HepG2 (cell line): Measurements from ENCODE around the gene SCN7A. TPM values are rescaled to one million over a fixed set of nuclear protein-coding genes. Genes with fewer than 3 reads are reported as not detected.

Experiments
- CREBL2 ChIP-seq: sonication (generic); formaldehyde crosslinking; IDR thresholded peaks from 2 replicates; pipeline ENCODE4 v1.8.1; 2023; ENCODE audit warnings: missing genetic modification reagents, mild to moderate bottlenecking, borderline replicate concordance
- ELF3 ChIP-seq: IDR thresholded peaks from 2 replicates; pipeline ENCODE4 v1.6.1; 2016; ENCODE audit warnings: missing genetic modification reagents, missing compliant biosample characterization
- FLYWCH1 ChIP-seq: sonication (generic); formaldehyde crosslinking; IDR thresholded peaks from 2 replicates; pipeline ENCODE4 v1.8.1; 2023; ENCODE audit warnings: mild to moderate bottlenecking, missing genetic modification reagents
- FOXP1 ChIP-seq, 2 experiments: fragments of 450-650 bp in 1 of 2; IDR thresholded peaks; 2 replicates each; pipeline ENCODE4 v1.6.1; 2017 to 2018; ENCODE audit warnings: antibody characterized with exemption in 1 of 2
- FOXP4 ChIP-seq: sonication (generic); formaldehyde crosslinking; IDR thresholded peaks from 2 replicates; pipeline ENCODE4 v1.4.0; 2020; ENCODE audit warnings: missing genetic modification reagents
- GLMP ChIP-seq: sonication (generic); formaldehyde crosslinking; IDR thresholded peaks from 2 replicates; pipeline ENCODE4 v1.9.0; 2021; ENCODE audit warnings: missing genetic modification reagents, mild to moderate bottlenecking, borderline replicate concordance
- HCFC1 ChIP-seq: fragments of 150-350 bp; IDR thresholded peaks from 2 replicates; pipeline ENCODE4 v1.6.1; 2014; ENCODE audit warnings: low read depth, low read length
- HDAC6 ChIP-seq: fragments of 200-600 bp; sonication (generic); IDR thresholded peaks from 2 replicates; pipeline ENCODE4 v1.7.0; 2017; ENCODE audit warnings: mild to moderate bottlenecking, antibody characterized with exemption, low read length, low read depth
- KLF16 ChIP-seq, 2 experiments: sonication (generic) in 1 of 2; formaldehyde crosslinking in 1 of 2; IDR thresholded peaks; 2 replicates each; pipeline versions ENCODE4 v1.6.1 to v1.8.0; 2016 to 2023; ENCODE audit warnings: missing genetic modification reagents in 2 of 2, missing compliant biosample characterization in 1 of 2
- MAFG ChIP-seq: sonication (generic); formaldehyde crosslinking; IDR thresholded peaks from 2 replicates; pipeline ENCODE4 v1.5.1; 2020; ENCODE audit warnings: mild to moderate bottlenecking, missing genetic modification reagents
- MEIS1 ChIP-seq: sonication (generic); formaldehyde crosslinking; IDR thresholded peaks from 2 replicates; pipeline ENCODE4 v1.9.0; 2021; ENCODE audit warnings: mild to moderate bottlenecking, missing genetic modification reagents, moderate library complexity, borderline replicate concordance
- MXD1 ChIP-seq: sonication (generic); formaldehyde crosslinking; IDR thresholded peaks from 2 replicates; pipeline ENCODE4 v1.4.0; 2020; ENCODE audit warnings: mild to moderate bottlenecking, missing genetic modification reagents
- NCOA5 ChIP-seq: sonication (generic); formaldehyde crosslinking; IDR thresholded peaks from 2 replicates; pipeline ENCODE4 v1.4.0; 2020; ENCODE audit warnings: missing genetic modification reagents
- NFE2 ChIP-seq: sonication (generic); formaldehyde crosslinking; IDR thresholded peaks from 2 replicates; pipeline ENCODE4 v1.4.0; 2020; ENCODE audit warnings: missing genetic modification reagents
- NFKBIZ ChIP-seq: IDR thresholded peaks from 2 replicates; pipeline ENCODE4 v1.6.1; 2018; ENCODE audit warnings: missing genetic modification reagents, missing compliant biosample characterization
- PHF20 ChIP-seq: sonication (generic); formaldehyde crosslinking; IDR thresholded peaks from 2 replicates; pipeline ENCODE4 v1.5.0; 2020; ENCODE audit warnings: mild to moderate bottlenecking, missing genetic modification reagents
- REPIN1 ChIP-seq: sonication (generic); formaldehyde crosslinking; IDR thresholded peaks from 2 replicates; pipeline ENCODE4 v1.8.0; 2022; ENCODE audit warnings: missing genetic modification reagents, low read depth, mild to moderate bottlenecking, borderline replicate concordance
- RFX1 ChIP-seq: fragments of 450-650 bp; IDR thresholded peaks from 2 replicates; pipeline ENCODE4 v1.6.1; 2017
- SIX4 ChIP-seq: sonication (generic); formaldehyde crosslinking; IDR thresholded peaks from 2 replicates; pipeline ENCODE4 v1.4.0; 2020; ENCODE audit warnings: missing genetic modification reagents
- SRY ChIP-seq: sonication (generic); formaldehyde crosslinking; IDR thresholded peaks from 2 replicates; pipeline ENCODE4 v1.8.0; 2022; ENCODE audit warnings: mild to moderate bottlenecking, missing genetic modification reagents
- TCF7L2 ChIP-seq: IDR thresholded peaks from 2 replicates; pipeline ENCODE4 v1.6.1; 2011; ENCODE audit warnings: mild to moderate bottlenecking, low read depth, low read length, moderate library complexity
- ZFP82 ChIP-seq: sonication (generic); formaldehyde crosslinking; IDR thresholded peaks from 2 replicates; pipeline ENCODE4 v1.5.1; 2020; ENCODE audit warnings: mild to moderate bottlenecking, missing genetic modification reagents, borderline replicate concordance
- ZNF10 ChIP-seq: sonication (generic); formaldehyde crosslinking; IDR thresholded peaks from 2 replicates; pipeline ENCODE4 v1.4.0; 2020; ENCODE audit warnings: mild to moderate bottlenecking, low read depth, missing genetic modification reagents, borderline replicate concordance
- ZNF121 ChIP-seq: sonication (generic); formaldehyde crosslinking; IDR thresholded peaks from 2 replicates; pipeline ENCODE4 v1.5.0; 2020; ENCODE audit warnings: mild to moderate bottlenecking, missing genetic modification reagents
- ZNF230 ChIP-seq: sonication (generic); formaldehyde crosslinking; IDR thresholded peaks from 2 replicates; pipeline ENCODE4 v1.4.0; 2020; ENCODE audit warnings: mild to moderate bottlenecking, missing genetic modification reagents
- ZNF335 ChIP-seq: sonication (generic); formaldehyde crosslinking; IDR thresholded peaks from 2 replicates; pipeline ENCODE4 v1.4.0; 2020; ENCODE audit warnings: missing genetic modification reagents
- ZNF430 ChIP-seq: sonication (generic); formaldehyde crosslinking; IDR thresholded peaks from 2 replicates; pipeline ENCODE4 v1.9.0; 2021; ENCODE audit warnings: mild to moderate bottlenecking, missing genetic modification reagents
- ZNF780A ChIP-seq: sonication (generic); formaldehyde crosslinking; IDR thresholded peaks from 2 replicates; pipeline ENCODE4 v1.8.0; 2022; ENCODE audit warnings: mild to moderate bottlenecking, missing genetic modification reagents, moderate library complexity
- ZSCAN21 ChIP-seq: sonication (generic); formaldehyde crosslinking; IDR thresholded peaks from 2 replicates; pipeline ENCODE4 v1.8.0; 2022; ENCODE audit warnings: mild to moderate bottlenecking, missing genetic modification reagents, moderate library complexity, borderline replicate concordance
- polyA plus RNA-seq, 8 experiments: library from polyadenylated mRNA; depleted of rRNA in 3 of 8; stranded (reverse) in 7 of 8; unstranded in 1 of 8; fragments of >200 nt; fragmentation: Illumina TruSeq in 4 of 8; extraction: Trizol in 4 of 8; gene quantifications; 2 replicates each; pipeline versions ENCODE4 v1.2.1 to v1.2.3, GENCODE V29; 2011 to 2016; ENCODE audit warnings: low read depth in 4 of 8, missing spikeins in 1 of 8, mixed read lengths in 1 of 8; ENCODE audit not compliant: insufficient read depth in 1 of 8
- total RNA-seq, 5 experiments: library from RNA; depleted of rRNA; stranded (reverse); fragments of >200 nt; fragmentation: Illumina TruSeq; extraction: Trizol; gene quantifications; 2 replicates each; pipeline ENCODE4 v1.2.3, GENCODE V29; 2016; ENCODE audit warnings: low read depth in 1 of 5

SCN7A gene
- total and polyA plus RNA-seq, 2 of the 13 experiments (the other 11 are each of a cell fraction or from before 2014, with no cell fraction given): 0.01 TPM; not detected in 1

GRCh38 chr2:166375736-166376487 is 118.1 kb downstream of the SCN7A start, which contains the start of gene SCN9A (continued):
- peak in 1 of 2 experiments; percentile 83; a peak in 2 of 4 replicates for TF ChIP-seq KLF16 (CRISPR knock-in tag; IDR thresholded peaks at IDR 0.05)
- TF ChIP-seq MXD1 (CRISPR knock-in tag): peak; percentile 54; the same call in 1 of the 2 replicates
- peak; percentile 90 for TF ChIP-seq ZNF430 (CRISPR knock-in tag)
- TF ChIP-seq HDAC6: no peak
- TF ChIP-seq CREBL2 (CRISPR knock-in tag): no peak
- TF ChIP-seq NFKBIZ: no peak
- no peak for TF ChIP-seq NCOA5 (CRISPR knock-in tag)
- TF ChIP-seq PHF20 (CRISPR knock-in tag): no peak
- no peak for TF ChIP-seq MEIS1 (CRISPR knock-in tag)
- TF ChIP-seq ZNF230 (CRISPR knock-in tag): no peak
- no peak; the same call in 1 of the 2 replicates for TF ChIP-seq SIX4
- no peak for TF ChIP-seq TCF7L2
- TF ChIP-seq ELF3 (CRISPR knock-in tag): peak; percentile 50
- no peak for TF ChIP-seq HCFC1
- peak; percentile 66 for TF ChIP-seq FOXP4 (CRISPR knock-in tag)
- peak; percentile 68 for TF ChIP-seq REPIN1
- TF ChIP-seq GLMP (CRISPR knock-in tag): no peak
- TF ChIP-seq FOXP1 (IDR thresholded peaks at IDR 0.05): no peak
- peak; percentile 34; the same call in 1 of the 2 replicates for TF ChIP-seq FOXP1 (CRISPR knock-in tag; IDR thresholded peaks at IDR 0.05)
- TF ChIP-seq RFX1: no peak
- TF ChIP-seq ZFP82 (CRISPR knock-in tag): peak; percentile 38; the same call in 1 of the 2 replicates
- TF ChIP-seq ZNF780A (CRISPR knock-in tag): peak; percentile 87
- 0 out of 2 replicates have a peak, but pooled peaks have one; percentile 30 for TF ChIP-seq ZNF335 (CRISPR knock-in tag)
- TF ChIP-seq NFE2 (CRISPR knock-in tag): no peak
- peak; percentile 73; the same call in 1 of the 2 replicates for TF ChIP-seq FLYWCH1 (CRISPR knock-in tag)
- peak; percentile 52; the same call in 1 of the 2 replicates for TF ChIP-seq ZNF121 (CRISPR knock-in tag)
- no peak for TF ChIP-seq MAFG (CRISPR knock-in tag)
- TF ChIP-seq ZNF10 (CRISPR knock-in tag): no peak
- TF ChIP-seq ZSCAN21: peak; percentile 70
- TF ChIP-seq SRY: 0 out of 2 replicates have a peak, but pooled peaks have one; percentile 85
